Germinal center (tissue), 1 donor: Measurements from ENCODE around the gene LIN54.
"Not testable (repeated sequence)": the region's sequence is repeated elsewhere in the genome, so short reads cannot be mapped to it uniquely, and the experiment has no call there.

Experiments used
- DNase-seq: peaks from one replicate; pipeline ENCODE4 v3.0.0; 2012; ENCODE audit warnings: mixed read lengths, low spot score

The LIN54 gene

DNA sequence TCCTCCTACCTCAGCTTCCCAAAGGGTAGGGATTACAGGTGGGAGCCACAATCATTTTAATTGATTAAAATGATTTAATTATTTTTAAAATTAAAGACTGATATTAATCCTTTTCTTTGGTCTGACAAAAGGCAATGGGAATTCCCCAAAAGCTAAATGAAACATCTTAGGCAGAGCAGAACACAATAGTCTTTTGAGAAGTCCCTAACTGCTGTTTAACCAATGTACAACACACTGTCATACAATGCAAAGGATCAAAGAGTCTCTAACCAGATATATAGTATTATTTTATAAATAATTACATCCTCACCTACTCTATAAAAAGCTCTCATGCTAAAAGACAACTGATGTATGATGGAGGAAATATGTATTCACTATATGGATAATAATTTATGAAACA, 63.1 kb downstream of the LIN54 start:
- no peak for DNase-seq

DNA sequence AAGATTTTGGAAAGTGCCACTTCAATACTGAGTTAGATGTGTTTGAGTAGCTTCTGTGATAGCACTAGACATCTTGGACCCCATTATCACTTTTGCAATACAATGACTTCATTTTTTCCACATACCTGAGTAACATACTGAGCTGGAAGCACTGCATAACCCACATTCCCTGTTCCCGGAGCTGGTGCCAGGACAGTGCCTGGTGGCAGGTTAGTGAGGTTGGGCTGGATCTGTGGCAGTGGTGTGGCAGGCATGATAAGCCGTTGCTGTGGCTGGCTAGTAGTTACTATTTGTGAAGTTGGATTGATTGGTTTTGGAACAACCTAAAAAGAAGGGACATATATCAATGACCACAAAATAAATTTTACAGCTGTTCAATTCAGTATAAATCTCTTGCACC, 71.2 kb downstream of the LIN54 start:
- no peak for DNase-seq

DNA sequence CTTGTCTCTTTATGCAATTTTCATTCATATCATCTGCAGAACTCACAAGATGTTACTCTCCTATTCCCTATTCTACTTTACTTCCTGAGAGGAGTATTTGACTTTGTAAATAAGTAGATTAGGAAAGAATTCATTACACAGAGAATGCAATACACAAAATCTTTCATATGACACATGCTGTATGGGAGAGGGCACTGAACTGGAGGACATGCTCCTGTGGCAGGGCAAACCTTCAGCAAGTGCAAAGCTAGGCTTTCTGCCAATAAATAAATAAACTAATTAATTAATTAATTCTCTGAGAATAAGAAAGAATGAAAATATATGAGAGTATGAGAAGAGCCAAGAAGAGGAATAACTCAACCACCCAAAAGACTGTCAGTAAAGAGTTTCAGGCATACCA, 76.2 kb downstream of the LIN54 start:
- no peak for DNase-seq

DNA sequence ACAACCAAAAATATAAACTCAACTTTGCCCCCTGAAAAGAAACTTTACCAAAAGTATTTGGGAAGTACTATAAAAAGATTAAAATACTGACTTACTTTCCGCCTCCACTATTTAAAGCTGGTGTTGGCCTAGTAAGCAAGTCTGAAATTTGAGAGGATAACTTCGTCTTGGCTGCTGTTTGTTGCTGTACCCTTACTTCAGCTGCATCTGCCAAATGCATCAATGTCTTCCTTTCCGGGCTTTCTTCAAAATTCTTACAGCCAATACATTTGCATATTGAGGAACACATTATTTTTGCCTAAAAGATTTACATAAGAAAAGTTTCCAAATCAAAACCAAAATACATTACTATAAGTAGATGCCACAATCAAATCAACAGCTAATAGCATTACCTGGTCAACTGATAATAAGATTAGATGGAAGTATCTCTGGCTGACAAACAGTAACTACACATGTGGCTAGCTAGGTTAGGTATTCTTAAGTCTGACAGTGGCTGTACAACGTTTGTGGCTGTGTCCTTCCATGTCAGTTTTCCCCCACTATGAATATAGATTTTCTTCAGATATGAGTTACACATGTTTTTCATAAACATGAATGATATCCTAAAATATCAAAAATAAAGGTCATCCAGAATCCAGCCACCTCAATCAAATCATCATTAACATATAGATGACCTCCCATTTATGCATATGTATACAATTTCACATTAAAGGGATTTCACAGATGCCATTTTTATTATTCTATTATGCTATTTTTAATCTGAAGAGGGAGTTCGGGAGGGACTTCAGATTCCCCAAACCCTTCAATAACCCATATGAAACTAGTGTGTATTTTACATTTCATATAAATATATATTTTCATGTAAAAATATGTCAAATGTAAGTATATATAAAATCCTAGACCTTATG, 79.5 kb downstream of the LIN54 start:
- no peak for DNase-seq

DNA sequence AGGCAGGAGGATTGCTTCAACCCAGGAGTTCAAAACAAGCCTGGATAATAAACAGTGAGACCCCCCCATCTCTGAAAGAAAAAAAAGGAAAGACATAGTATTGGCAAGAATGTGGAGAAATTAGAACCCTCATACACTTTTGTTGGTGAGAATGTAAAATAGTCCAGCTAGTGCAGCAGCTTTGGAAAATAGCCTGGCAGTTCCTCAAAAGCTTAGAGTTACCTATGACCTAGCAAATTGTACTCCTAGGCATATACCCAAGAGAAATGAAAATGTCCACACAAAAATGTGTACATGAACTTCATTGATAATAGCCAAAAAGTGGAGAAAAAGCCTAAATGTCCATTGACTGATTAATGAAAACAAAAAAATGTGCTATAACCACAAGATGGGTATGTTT, 88.8 kb downstream of the LIN54 start:
- DNase-seq = no peak

DNA sequence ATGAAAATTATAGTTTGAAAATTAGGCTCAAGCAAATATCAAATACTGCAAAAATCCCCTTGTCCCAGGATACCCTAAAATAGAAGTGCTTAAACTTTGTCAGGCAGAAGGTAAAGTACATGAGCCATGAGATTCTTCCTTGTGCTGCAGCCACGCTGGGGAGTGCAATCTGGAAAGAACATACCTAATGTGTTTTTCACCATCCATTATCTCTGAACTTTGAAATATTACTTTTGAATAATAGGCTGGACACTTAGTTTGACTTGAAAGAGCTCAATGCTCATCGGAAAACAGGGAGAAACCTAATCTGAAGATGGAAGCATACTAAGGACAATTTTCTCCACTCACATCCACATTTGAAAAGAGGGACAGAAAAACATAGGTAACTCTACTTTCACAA, 91.2 kb downstream of the LIN54 start:
- no peak for DNase-seq

DNA sequence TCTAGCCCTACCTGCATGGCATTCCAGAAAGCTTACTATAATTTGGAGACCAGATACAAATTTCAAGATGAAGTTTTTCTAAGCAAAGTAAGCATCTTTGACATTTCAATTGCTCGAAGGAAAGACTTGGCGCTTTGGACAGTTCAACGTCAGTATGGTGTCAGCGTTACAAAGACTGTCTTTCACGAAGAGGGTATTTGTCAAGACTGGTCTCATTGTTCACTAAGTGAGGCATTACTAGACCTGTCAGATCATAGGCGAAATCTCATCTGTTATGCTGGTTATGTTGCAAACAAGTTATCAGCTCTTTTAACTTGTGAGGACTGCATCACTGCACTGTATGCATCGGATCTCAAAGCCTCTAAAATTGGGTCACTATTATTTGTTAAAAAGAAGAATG, 92.5 kb downstream of the LIN54 start:
- DNase-seq = no peak

DNA sequence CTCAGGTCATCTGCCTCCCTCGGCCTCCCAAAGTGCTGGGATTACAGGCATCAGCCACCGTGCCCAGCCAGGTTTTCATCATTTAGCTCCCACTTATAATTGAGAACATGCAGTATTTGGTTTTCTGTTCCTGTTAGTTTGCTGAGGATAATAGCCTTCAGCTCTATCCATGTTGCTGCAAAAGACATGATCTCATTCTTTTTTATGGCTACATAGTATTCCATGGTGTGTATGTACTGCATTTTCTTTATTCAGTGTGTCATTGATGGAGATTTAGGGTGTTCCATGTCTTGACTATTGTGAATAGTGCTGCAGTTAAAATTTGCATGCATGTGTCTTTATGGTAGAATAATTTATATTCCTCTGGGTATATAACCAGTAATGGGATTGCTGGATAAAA, 96.7 kb downstream of the LIN54 start:
- not testable (repeated sequence) for DNase-seq

DNA sequence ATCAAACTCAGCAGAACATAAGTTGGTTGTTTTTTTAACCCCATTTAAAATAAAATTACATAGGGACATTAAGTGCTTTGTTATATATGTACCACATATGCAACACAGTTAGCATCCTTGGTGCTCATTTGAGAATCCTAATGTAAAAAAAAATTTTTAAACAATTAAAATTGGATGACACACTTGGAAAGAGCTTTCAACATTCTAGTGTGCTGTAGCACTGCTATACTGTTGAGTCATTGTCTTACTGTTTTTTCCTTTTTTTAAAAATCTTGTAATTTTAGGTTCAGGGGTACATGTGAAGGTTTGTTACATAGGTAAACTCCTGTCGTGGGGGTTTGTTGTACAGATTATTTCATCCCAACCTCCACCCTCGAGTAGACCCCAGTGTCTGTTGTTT, 97.3 kb downstream of the LIN54 start:
- DNase-seq = no peak

DNA sequence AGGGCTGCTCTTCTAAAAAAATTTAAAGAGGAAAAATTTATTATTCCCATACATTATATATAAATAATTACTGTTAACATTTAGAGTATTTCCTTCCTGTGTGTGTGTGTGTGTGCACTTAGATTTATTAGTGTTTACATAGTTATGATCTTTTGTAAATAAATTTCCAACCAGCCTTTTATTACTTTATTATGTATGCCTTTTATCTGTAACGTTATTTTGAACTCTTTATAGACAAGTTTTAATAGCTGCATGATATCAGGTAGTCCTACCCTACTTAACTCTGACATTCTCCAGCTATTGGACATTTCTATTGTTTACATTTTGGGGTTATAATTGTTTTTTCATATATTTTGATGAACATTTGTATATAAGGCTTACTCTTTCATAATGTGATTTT, 101.3 kb downstream of the LIN54 start:
- no peak for DNase-seq

DNA sequence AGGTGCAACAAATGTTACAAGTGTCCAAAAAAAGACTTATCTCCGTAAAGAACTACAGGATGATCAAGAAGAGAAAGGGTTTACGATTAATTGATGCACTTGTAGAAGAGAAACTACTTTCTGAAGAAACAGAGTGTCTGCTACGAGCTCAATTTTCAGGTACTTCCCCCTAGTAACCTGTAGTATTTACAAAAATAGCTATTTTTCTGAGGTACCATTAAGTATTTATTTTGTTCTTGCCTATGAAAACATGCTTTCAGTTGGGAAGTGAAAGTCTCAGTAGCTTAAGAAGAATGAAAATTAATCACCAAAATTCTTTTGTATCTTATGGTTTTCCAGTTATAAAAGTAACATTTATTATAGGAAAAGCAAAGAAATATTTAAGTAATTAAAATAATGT, 104.2 kb downstream of the LIN54 start:
- DNase-seq = peak; percentile 13

DNA sequence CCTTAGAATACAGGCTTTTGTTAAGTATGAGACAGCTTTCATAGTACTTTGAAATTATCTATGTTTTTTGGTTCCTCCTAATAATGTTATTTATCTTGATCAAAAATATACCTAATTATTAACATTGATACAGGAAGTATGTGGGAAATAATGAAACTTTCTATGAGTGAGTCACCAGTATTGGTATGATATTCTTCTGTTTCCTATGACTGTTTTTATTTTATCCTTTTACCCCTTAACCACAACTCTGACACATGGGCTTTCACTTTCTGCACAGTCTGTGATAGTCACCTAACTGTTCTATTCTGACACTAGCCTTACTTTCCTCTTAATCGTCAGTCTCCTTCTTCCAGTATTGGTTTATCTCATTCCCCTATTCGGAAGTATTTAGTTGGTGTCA, 105.4 kb downstream of the LIN54 start:
- DNase-seq = no peak

DNA sequence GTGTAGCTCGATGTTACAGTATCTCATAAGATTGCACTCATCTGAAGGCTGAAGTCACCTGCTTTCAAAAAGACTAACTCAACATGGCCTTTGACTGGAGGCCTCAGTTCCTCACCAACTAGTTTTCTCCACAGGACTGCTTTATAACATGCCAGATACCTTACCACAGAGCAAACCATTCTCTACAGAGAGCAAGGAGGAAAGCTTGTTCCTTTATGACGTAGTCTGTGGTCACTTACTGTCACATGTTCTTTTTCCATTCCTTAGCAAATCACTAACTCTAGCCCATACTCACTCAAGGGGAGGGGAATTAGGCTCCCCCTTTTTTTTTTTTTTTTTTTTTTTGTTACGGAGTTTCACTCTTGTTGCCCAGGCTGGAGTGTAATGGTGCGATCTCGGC, 106.9 kb downstream of the LIN54 start:
- no peak for DNase-seq

DNA sequence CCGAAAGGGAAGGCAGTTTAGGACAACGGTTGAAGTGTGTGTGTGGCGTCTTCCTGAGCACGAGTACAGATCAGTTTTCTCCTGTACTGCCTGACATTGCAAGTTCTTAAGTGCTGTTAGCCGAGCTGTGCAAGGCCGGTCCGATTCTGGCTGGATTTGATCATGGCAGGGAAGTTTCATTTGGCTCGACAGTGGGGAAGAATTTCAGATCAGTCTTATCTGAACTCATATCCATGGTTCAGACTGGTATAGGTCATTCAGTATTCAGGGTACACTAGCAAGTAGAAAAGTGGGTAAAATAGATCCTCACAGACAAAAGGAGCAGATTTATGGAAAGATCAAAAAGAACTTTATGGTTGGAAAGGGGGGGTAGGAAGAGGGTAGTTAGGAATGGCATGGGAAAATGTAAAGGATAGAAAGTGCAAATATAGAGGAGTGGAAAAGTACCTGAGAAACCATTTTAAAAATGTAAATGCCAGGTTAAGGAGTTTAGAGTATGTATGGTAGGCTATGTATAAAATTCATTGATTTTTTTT, 109.4 kb downstream of the LIN54 start:
- DNase-seq = no peak

DNA sequence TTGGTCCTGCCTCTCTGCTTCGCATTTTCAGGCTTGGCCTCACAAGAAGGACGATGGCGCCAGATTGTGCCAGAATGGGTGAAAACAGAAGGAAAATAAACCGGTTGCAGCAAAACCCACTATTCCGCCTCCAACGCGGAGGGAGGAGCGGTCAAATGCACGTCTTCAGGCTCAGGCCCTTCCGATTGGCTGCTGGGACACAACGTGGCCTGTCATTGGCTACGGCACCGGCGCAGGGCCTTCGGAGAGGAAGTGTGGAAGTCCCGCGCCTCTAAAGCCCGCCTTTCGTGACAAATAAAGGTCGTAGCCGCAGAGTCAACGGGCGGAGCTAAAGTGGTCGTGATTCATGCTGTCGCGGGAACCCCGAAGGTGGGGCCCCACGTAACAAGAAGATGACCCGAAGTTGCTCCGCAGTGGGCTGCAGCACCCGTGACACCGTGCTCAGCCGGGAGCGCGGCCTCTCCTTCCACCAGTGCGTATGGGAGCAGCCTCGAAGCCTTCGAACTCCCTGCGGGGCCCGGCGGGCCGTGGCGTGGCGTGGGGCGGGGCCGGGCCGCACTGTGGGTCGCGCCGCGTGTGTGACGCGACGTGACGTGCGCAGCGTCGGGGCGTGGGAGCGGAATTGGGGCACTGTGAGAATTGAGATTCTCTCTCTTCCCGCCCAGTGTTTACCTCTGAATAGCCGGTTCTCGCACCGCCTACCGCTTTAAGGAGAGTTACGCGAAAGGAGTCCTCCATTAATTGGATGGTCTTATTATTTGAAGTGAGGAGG, 110.0 kb downstream of the LIN54 start, which contains the start of gene THAP9:
TSS of gene THAP9 (plus strand) at position 325 of the 772 bp plus-strand sequence. CDS start at position 393, 68 bp downstream.
- peak; percentile 96 for DNase-seq

DNA sequence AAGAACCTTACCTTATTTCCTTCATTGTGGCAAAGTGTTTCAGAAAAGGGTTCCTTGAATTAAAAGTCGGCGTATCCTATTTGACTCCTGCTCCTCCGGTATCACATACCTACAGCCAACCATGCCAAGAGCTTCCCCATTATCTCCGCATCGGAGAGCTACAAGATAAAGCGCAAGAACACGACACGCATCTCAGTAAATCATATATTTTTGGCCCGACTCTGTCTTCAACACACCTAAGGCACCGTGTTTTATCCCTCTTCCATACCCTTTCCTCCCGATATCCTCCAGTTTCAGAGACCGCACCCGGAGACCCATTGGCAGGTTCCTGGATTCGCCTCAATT, 110.6 kb downstream of the LIN54 start:
- DNase-seq = peak; percentile 18

DNA sequence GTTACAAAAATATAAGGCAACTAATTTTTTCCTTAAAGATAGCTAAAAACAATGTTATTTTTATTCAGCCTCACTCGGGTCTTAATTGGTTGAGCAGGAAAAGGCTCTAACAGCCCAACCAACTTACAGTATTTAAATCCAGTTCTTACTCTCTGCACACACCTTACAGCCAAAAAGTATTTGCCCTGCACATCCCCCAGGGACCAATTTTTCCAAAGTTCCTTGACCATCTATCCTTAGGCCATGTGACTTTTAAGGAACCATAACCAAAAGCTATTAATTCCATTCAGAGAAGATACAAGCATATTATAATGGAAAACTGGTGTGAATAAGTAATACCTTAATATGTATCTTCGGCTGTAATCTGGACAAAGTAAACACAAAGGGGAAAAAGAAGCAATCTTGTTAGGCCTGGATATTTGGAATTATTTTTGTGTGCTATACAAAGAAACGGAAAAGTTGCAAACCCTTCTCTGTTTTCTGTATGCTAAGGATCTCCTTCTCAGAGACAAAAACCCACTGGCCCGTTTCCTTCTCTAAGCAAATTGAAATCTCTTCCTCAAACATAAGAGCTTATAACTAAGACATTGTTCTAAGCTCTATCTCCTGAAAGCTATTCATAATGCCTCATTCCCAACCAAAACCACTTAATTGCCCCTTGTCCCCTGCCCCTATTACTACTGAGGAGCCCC, 111.1 kb downstream of the LIN54 start:
- peak; percentile 21 for DNase-seq

DNA sequence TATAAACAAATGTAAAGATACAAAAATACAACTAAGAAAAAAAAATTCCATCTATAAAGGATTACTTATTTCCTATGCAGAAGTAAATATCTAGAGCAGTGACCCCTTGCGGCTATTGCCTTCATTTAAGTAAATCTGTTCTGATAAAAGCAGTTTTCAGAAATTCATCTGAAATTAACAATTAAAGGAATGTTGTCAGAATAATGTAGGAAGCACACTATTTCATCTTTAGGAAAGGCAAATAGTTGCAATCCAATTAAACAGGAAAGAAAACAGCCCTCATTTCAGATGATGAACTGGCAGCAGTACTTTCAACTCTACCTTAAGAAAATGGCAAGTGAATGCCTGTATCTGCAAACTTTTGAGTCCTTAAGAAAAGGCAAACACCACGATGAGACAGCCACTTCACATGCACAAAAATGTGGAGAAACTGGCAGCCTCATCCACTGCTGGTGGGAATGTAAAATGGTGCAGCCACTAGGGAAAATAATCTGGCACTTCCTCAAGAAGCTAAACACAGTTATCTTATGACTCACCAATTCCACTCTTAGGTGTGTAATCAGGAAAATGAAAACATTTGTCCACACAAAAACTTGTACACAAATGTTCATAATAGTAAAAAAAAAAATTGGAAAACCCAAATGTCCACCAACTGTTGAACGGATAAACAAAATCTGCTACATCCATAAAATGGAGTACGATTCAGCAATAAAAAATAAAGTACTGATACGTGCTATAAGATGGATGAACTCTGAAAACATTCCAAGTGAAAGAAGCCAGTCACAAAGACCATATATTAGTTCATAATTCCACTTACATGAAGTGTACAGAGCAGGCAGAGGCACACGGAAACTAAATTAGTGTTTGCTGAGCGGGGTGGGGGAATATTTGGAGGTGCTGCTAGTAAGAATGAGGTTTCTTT, 112.0 kb downstream of the LIN54 start:
- DNase-seq = no peak

DNA sequence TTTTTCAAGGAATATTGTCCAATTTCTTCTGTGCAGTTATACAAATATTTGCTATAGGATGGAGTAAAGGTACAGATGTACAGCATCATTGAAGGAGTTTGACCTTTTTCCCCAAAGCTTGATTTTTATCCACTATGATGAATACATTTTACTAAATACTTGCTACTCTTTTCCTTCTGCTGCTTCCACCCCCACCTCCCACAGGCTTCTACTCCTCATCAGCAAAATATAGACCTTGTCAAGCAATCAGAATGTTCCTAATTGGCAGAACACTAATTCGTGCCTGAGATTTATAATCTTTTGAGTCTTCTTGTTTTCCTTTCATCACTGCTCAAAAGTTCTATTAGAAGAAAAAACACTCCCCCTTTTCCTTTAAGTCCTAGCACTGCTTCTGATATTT, 113.9 kb downstream of the LIN54 start:
- DNase-seq = no peak

DNA sequence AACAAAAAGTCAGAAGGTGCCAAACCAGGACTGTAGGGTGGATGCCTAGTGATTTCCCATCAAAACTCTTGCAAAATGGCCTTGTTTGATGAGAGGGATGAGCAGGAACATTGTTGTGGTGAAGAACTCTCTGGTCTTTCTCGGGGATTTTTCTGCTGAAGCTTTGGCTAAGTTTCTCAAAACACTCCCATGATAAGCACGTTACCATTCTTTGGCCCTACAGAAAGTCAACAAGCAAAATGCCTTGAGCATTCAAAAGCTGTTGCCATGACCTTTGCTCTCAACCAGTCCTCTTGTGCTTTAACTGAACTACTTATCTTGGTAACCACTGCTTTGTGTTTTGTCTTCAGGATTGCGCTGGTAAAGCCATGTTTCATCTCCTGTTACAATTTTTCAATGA, 116.7 kb downstream of the LIN54 start:
- no peak for DNase-seq

DNA sequence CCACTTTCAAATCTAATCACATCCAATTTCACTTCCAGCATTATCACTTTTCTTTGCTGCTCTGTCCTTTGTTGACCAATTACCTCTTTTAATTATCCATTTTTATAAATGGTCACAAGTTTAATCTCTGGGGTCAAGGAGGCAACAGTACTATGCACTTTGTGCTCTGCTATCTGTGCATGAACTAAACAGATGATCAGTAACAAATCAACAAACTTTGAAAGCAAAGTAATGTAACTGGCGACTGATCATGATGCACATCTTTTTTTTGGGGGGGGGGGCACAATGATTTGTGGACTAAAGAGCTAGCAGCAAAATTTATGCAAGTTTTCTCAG, 118.2 kb downstream of the LIN54 start:
- no peak for DNase-seq
